Measurements from ENCODE around the gene TPP2. TPM values are rescaled to one million over a fixed set of nuclear protein-coding genes. Genes with fewer than 3 reads are reported as not detected.

The TPP2 gene
- total RNA-seq, 3 donors from 2014 or later = 37.6 to 44.0 (median 38.2) TPM

GRCh38 chr13:102569488-102569887, 27.3 kb upstream of the TPP2 start:
- Histone ChIP-seq H3K9me3 (no peaks in the 10 kb centered on the region), H3K36me3 (ENCODE audit: low read depth) (no peaks in the 10 kb centered on the region), H3K4me3 (no peak overlapping the region), H3K4me1 (ENCODE audit: low read depth) (no peaks in the 10 kb centered on the region)
- DNase-seq = no peak
- no peak for TF ChIP-seq CTCF (IDR thresholded peaks at IDR 0.05)
- no peak for ATAC-seq
- intact Hi-C loops (cut with DNase I, micrococcal nuclease) = no loop called here

GRCh38 chr13:102571075-102571474, 25.7 kb upstream of the TPP2 start:
- no peak for TF ChIP-seq CTCF (IDR thresholded peaks at IDR 0.05)
- no peaks in the 10 kb centered on the region for H3K36me3 ChIP-seq (ENCODE audit: low read depth)
- H3K9me3 ChIP-seq = no peaks in the 10 kb centered on the region
- ATAC-seq = no peak
- intact Hi-C loops (cut with DNase I, micrococcal nuclease) = no loop called here
- DNase-seq = no peak
- no peaks in the 10 kb centered on the region for H3K4me1 ChIP-seq (ENCODE audit: low read depth)
- H3K4me3 ChIP-seq = no peak overlapping the region

- H3K9me3 ChIP-seq = no peaks in the 10 kb centered on the region
- no peak for DNase-seq
- no peak for ATAC-seq
- TF ChIP-seq CTCF (IDR thresholded peaks at IDR 0.05) = no peak
- intact Hi-C loops (cut with DNase I, micrococcal nuclease) = no loop called here
- no peaks in the 10 kb centered on the region for H3K36me3 ChIP-seq (ENCODE audit: low read depth)
- H3K4me3 ChIP-seq = no peak overlapping the region
- H3K4me1 ChIP-seq (ENCODE audit: low read depth) = no peaks in the 10 kb centered on the region
Observed at GRCh38 chr13:102572323-102572722, 24.5 kb upstream of the TPP2 start.

- no peak overlapping the region for H3K4me3 ChIP-seq
- ATAC-seq = peak; percentile 74
- peak in 1 of 3 donors; percentile 77 for DNase-seq
- H3K9me3 ChIP-seq = no peaks in the 10 kb centered on the region
- TF ChIP-seq CTCF (IDR thresholded peaks at IDR 0.05) = peak; percentile 61
- intact Hi-C loops (cut with DNase I, micrococcal nuclease) = loop anchor here in 1 of 2 donors (10.0 kb wide), 1 partner anchor 274 kb away; no protein-coding TSS in a partner anchor
- no peaks in the 10 kb centered on the region for H3K4me1 ChIP-seq (ENCODE audit: low read depth)
- H3K36me3 ChIP-seq (ENCODE audit: low read depth) = no peaks in the 10 kb centered on the region
Observed at GRCh38 chr13:102580552-102581169, 16.1 kb upstream of the TPP2 start.

GRCh38 chr13:102582256-102582655, 14.5 kb upstream of the TPP2 start:
- no peaks in the 10 kb centered on the region for H3K4me1 ChIP-seq (ENCODE audit: low read depth)
- no peak for TF ChIP-seq CTCF (IDR thresholded peaks at IDR 0.05)
- no peak overlapping the region for H3K4me3 ChIP-seq
- intact Hi-C loops (cut with DNase I, micrococcal nuclease) = loop anchor here in 1 of 2 donors (10.0 kb wide), 1 partner anchor 273 kb away; no protein-coding TSS in a partner anchor
- H3K36me3 ChIP-seq (ENCODE audit: low read depth) = no peaks in the 10 kb centered on the region
- ATAC-seq (no peak), DNase-seq (no peak)
- H3K9me3 ChIP-seq = no peaks in the 10 kb centered on the region
